Liver (tissue), 9 donors: ENCODE data around the gene CDKN2AIPNL. TPM values are rescaled to one million over a fixed set of nuclear protein-coding genes. Genes with fewer than 3 reads are reported as not detected.

ENCODE experiments used
- DNase-seq: peaks from one replicate; pipeline ENCODE4 v3.0.0-alpha.2; 2017; ENCODE audit warnings: low spot score
- H3K27ac ChIP-seq, 2 donors: one replicate each; pipeline ENCODE4 v1.7.0; 2013; ENCODE audit warnings: inconsistent platforms in 2 of 2, low read length in 2 of 2, control low read depth in 1 of 2, low read depth in 1 of 2, mild to moderate bottlenecking in 1 of 2
- H3K27me3 ChIP-seq, 4 donors: one replicate each; pipeline versions ENCODE4 v1.6.1 to v1.7.0; 2013; ENCODE audit warnings: low read length in 3 of 4, inconsistent platforms in 1 of 4, mild to moderate bottlenecking in 1 of 4, moderate library complexity in 1 of 4; ENCODE audit not compliant: control insufficient read depth in 4 of 4, insufficient read depth in 4 of 4
- H3K36me3 ChIP-seq, 4 donors: one replicate each; pipeline versions ENCODE4 v1.6.1 to v1.7.0; 2013; ENCODE audit warnings: low read length in 3 of 4, mild to moderate bottlenecking in 3 of 4, low read depth in 1 of 4, moderate library complexity in 1 of 4; ENCODE audit not compliant: control insufficient read depth in 4 of 4, insufficient read depth in 3 of 4
- H3K4me1 ChIP-seq, 4 donors: one replicate each; pipeline versions ENCODE4 v1.6.1 to v1.7.0; 2013; ENCODE audit warnings: low read length in 3 of 4, mild to moderate bottlenecking in 3 of 4, moderate library complexity in 1 of 4; ENCODE audit not compliant: control insufficient read depth in 4 of 4, insufficient read depth in 4 of 4
- H3K4me3 ChIP-seq, 3 donors: one replicate each; pipeline versions ENCODE4 v1.6.1 to v1.7.0; 2013; ENCODE audit warnings: low read length in 3 of 3, control low read depth in 1 of 3, low read depth in 1 of 3, mild to moderate bottlenecking in 1 of 3
- H3K9ac ChIP-seq, 2 donors: one replicate each; pipeline ENCODE4 v1.7.0; 2013; ENCODE audit warnings: low read length in 2 of 2, mild to moderate bottlenecking in 2 of 2, moderate library complexity in 2 of 2, control low read depth in 1 of 2, low read depth in 1 of 2
- H3K9me3 ChIP-seq, 4 donors: one replicate each; pipeline versions ENCODE4 v1.6.1 to v1.7.0; 2013; ENCODE audit warnings: low read length in 3 of 4; ENCODE audit not compliant: control insufficient read depth in 4 of 4
- ATF3 ChIP-seq: IDR thresholded peaks from 2 replicates; pipeline ENCODE4 v1.6.1; 2016; ENCODE audit warnings: antibody characterized with exemption
- CTCF ChIP-seq: fragments of 150-350 bp; IDR thresholded peaks from 2 replicates; pipeline ENCODE4 v1.5.1; 2017; ENCODE audit warnings: improper control_type of control experiment, low read depth, low read length; ENCODE audit not compliant: missing input control
- EGR1 ChIP-seq, 2 donors: IDR thresholded peaks; 2 replicates each; pipeline ENCODE4 v1.6.1; 2016 to 2018; ENCODE audit warnings: antibody characterized with exemption in 2 of 2, low read depth in 2 of 2
- FOXA1 ChIP-seq: IDR thresholded peaks from 2 replicates; pipeline ENCODE4 v1.6.1; 2016; ENCODE audit warnings: antibody characterized with exemption
- FOXA2 ChIP-seq: IDR thresholded peaks from 2 replicates; pipeline ENCODE4 v1.6.1; 2016; ENCODE audit warnings: antibody characterized with exemption
- GABPA ChIP-seq, 2 donors: IDR thresholded peaks in 1 of 2; conservative IDR thresholded peaks in 1 of 2; 2 replicates each; pipeline ENCODE4 v1.6.1; 2016; ENCODE audit warnings: antibody characterized with exemption in 2 of 2, mild to moderate bottlenecking in 1 of 2, moderate library complexity in 1 of 2
- HNF4A ChIP-seq, 2 donors: conservative IDR thresholded peaks; 2 replicates each; pipeline ENCODE4 v1.6.1; 2016; ENCODE audit warnings: antibody characterized with exemption in 2 of 2, mild to moderate bottlenecking in 2 of 2
- HNF4G ChIP-seq: IDR thresholded peaks from 2 replicates; pipeline ENCODE4 v1.6.1; 2016; ENCODE audit warnings: antibody characterized with exemption
- JUND ChIP-seq, 2 donors: IDR thresholded peaks; 2 replicates each; pipeline ENCODE4 v1.6.1; 2016; ENCODE audit warnings: antibody characterized with exemption in 2 of 2
- MAX ChIP-seq: IDR thresholded peaks from 2 replicates; pipeline ENCODE4 v1.6.1; 2016; ENCODE audit warnings: antibody characterized with exemption
- NR2F2 ChIP-seq: IDR thresholded peaks from 2 replicates; pipeline ENCODE4 v1.6.1; 2016; ENCODE audit warnings: antibody characterized with exemption
- RAD21 ChIP-seq, 2 donors: IDR thresholded peaks; 2 replicates each; pipeline ENCODE4 v1.6.1; 2016; ENCODE audit warnings: antibody characterized with exemption in 2 of 2, mild to moderate bottlenecking in 2 of 2
- REST ChIP-seq: IDR thresholded peaks from 2 replicates; pipeline ENCODE4 v1.6.1; 2016; ENCODE audit warnings: antibody characterized with exemption, mild to moderate bottlenecking
- RXRA ChIP-seq, 2 donors: IDR thresholded peaks; 2 replicates each; pipeline ENCODE4 v1.6.1; 2017 to 2018; ENCODE audit warnings: antibody characterized with exemption in 2 of 2, mild to moderate bottlenecking in 1 of 2
- SP1 ChIP-seq: IDR thresholded peaks from 2 replicates; pipeline ENCODE4 v1.6.1; 2018; ENCODE audit warnings: antibody characterized with exemption, mild to moderate bottlenecking
- TAF1 ChIP-seq: conservative IDR thresholded peaks from 2 replicates; pipeline ENCODE4 v1.6.1; 2016; ENCODE audit warnings: antibody characterized with exemption, mild to moderate bottlenecking
- YY1 ChIP-seq: IDR thresholded peaks from 2 replicates; pipeline ENCODE4 v1.6.1; 2016; ENCODE audit warnings: antibody characterized with exemption, mild to moderate bottlenecking
- ZBTB33 ChIP-seq: IDR thresholded peaks from 2 replicates; pipeline ENCODE4 v1.6.1; 2016; ENCODE audit warnings: antibody characterized with exemption
- WGBS: extraction: QIAGEN DNeasy Blood & Tissue Kit; methylation state at CpG from one replicate; pipeline ENCODE4 v1.1.7; 2013; 5-methylcytosine and 5-hydroxymethylcytosine counted together
- polyA plus RNA-seq, 2 donors: library from polyadenylated mRNA; stranded (reverse) in 1 of 2; unstranded in 1 of 2; fragments of 200-250 nt in 1 of 2; fragments of >200 nt in 1 of 2; fragmentation: Nextera tagmentation in 1 of 2; extraction: Ambion mirVana in 1 of 2; gene quantifications; one replicate each; pipeline versions ENCODE4 v1.2.1 to v1.2.3, GENCODE V29; 2013 to 2015
- total RNA-seq, 2 donors: library from RNA; depleted of rRNA; stranded (reverse); fragments of >200 nt; gene quantifications; one replicate each; pipeline ENCODE4 v1.2.3, GENCODE V29; 2014
- donor health status: healthy.
- donor health status: healthy.
- donor health status: healthy.
- donor health status: healthy.
- donor health status: healthy.

CDKN2AIPNL gene
- total and polyA plus RNA-seq, 4 donors = 7.2 to 13.3 (median 9.3) TPM

GRCh38 chr5:134394932-134395331 is 16.7 kb downstream of the CDKN2AIPNL start:
- H3K9ac ChIP-seq = no peak overlapping the region
- 98% methylated on average over 7 of the region's 7 CpGs for WGBS
- no peaks in the 10 kb centered on the region for H3K27me3 ChIP-seq
- H3K4me3 ChIP-seq = no peak overlapping the region
- H3K4me1 ChIP-seq = peaks cover 0 to 14% (median 7%) of the 10 kb centered on the region in 4 donors
- no peaks in the 10 kb centered on the region for H3K9me3 ChIP-seq
- no peak for TF ChIP-seq FOXA1
- no peak for TF ChIP-seq JUND (IDR thresholded peaks at IDR 0.05)
- no peak for TF ChIP-seq MAX
- TF ChIP-seq NR2F2 = no peak
- TF ChIP-seq TAF1 = no peak
- TF ChIP-seq HNF4A (conservative IDR thresholded peaks at IDR 0.05) = no peak
- TF ChIP-seq RXRA (IDR thresholded peaks at IDR 0.05) = no peak
- no peak for TF ChIP-seq REST
- TF ChIP-seq FOXA2 = no peak
- TF ChIP-seq ATF3 = no peak
- TF ChIP-seq YY1 = no peak
- TF ChIP-seq CTCF = no peak
- no peak for TF ChIP-seq RAD21 (IDR thresholded peaks at IDR 0.05)
- TF ChIP-seq ZBTB33 = no peak
- TF ChIP-seq HNF4G = no peak
- TF ChIP-seq GABPA (IDR thresholded peaks at IDR 0.05 in 1 of 2, conservative IDR thresholded peaks at IDR 0.05 in 1 of 2) = no peak
- peaks cover 12 to 57% (median 49%) of the 10 kb centered on the region in 4 donors for H3K36me3 ChIP-seq
- DNase-seq = no peak
- H3K27ac ChIP-seq = no peak overlapping the region

GRCh38 chr5:134392301-134392700 is 19.4 kb downstream of the CDKN2AIPNL start:
- Histone ChIP-seq H3K36me3 (peaks cover 19 to 81% (median 67%) of the 10 kb centered on the region in 4 donors), H3K4me1 (no peaks in the 10 kb centered on the region), H3K9me3 (no peaks in the 10 kb centered on the region), H3K4me3 (no peak overlapping the region), H3K9ac (no peak overlapping the region), H3K27ac (no peak overlapping the region), H3K27me3 (no peaks in the 10 kb centered on the region)
- WGBS = 94% methylated on average over 2 of the region's 2 CpGs
- DNase-seq = no peak
- TF ChIP-seq FOXA2 (no peak), REST (no peak), NR2F2 (no peak), RAD21 (IDR thresholded peaks at IDR 0.05) (no peak), SP1 (no peak), FOXA1 (no peak), RXRA (IDR thresholded peaks at IDR 0.05) (no peak), ZBTB33 (no peak), EGR1 (IDR thresholded peaks at IDR 0.05; ENCODE audit: low read depth in 2 of 2) (no peak), HNF4A (conservative IDR thresholded peaks at IDR 0.05) (no peak), YY1 (no peak), JUND (IDR thresholded peaks at IDR 0.05) (no peak), TAF1 (no peak), ATF3 (no peak)
